Activated T-cell treated with anti-CD3 and anti-CD28 coated beads for 48 hours (primary cell): ENCODE measurements around the gene REC8.

Source experiments
- DNase-seq: peaks from one replicate; pipeline ENCODE4 v3.0.0-alpha.2; 2020; ENCODE audit warnings: low read depth

Gene REC8

GRCh38 chr14:24159777-24160498 lies 11.9 kb upstream of the REC8 start:
- DNase-seq, result no peak

GRCh38 chr14:24160499-24160849 lies 11.4 kb upstream of the REC8 start:
- no peak for DNase-seq

GRCh38 chr14:24160850-24161804 lies 10.8 kb upstream of the REC8 start, which contains the start of gene IRF9:
IRF9 (plus strand) TSS chr14:24161265; CDS start chr14:24162145, 880 bp downstream.
- DNase-seq, result peak; percentile 96

DNA sequence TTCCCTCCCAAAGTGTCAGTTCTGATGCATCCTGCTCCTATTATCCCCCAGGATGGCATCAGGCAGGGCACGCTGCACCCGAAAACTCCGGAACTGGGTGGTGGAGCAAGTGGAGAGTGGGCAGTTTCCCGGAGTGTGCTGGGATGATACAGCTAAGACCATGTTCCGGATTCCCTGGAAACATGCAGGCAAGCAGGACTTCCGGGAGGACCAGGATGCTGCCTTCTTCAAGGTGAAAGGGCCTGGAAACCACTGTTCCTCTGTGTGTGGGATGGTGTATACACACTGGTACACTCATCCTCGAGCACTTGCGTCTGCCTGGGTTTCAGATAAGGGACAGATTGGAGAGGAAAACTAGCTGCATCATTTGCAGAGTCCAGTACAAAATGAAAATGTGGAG lies 9.8 kb upstream of the REC8 start:
- no peak for DNase-seq

DNA sequence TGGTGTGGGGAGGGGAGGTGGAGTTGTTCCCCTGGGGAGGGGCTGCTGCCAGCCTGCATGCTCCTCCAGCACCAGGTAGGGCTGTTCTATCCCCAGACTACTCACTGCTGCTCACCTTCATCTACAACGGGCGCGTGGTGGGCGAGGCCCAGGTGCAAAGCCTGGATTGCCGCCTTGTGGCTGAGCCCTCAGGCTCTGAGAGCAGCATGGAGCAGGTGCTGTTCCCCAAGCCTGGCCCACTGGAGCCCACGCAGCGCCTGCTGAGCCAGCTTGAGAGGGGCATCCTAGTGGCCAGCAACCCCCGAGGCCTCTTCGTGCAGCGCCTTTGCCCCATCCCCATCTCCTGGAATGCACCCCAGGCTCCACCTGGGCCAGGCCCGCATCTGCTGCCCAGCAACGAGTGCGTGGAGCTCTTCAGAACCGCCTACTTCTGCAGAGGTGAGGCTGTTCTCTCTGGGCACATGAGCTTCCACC lies 7.3 kb upstream of the REC8 start:
- no peak for DNase-seq

DNA sequence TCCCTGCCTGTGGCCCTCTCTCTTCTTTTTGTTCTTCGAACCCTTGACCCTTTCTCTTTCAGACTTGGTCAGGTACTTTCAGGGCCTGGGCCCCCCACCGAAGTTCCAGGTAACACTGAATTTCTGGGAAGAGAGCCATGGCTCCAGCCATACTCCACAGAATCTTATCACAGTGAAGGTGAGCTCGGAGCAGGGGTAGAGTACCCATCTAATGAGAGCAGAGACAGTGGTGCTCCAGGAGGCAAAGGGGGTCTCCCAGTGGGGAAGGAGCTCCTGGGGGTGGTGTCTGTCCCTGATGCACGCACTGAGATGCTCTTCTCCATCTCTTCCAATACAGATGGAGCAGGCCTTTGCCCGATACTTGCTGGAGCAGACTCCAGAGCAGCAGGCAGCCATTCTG lies 6.1 kb upstream of the REC8 start:
- no peak for DNase-seq

DNA sequence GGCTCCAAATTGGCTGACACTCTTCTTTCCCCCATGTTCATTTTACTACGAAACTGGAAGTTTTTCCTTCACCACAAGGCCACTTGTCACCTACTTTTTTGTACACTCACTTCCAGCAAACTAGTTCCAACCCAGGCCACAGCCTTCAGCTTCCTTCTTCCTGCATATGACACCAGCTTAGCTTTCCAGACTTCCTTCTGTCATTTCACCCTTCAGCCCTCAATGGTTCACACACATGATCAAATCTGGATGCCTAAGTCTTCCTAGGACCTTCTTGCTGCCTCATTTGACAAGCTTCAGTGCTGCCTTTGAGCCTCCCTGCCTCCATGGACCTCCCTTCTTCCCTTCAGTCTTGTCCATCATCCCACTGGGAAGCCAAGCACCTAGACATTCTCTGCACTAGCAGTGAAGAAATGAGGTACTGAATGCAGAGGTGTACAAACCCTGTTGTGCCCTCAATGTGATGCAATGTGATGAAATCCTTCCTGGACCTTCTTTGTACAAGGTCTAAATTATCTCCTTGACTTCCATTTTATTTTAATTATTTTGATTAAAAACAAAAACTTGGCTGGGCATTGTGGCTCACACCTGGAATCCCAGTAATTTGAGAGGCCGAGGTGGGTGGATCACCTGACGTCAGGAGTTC lies 4.3 kb upstream of the REC8 start:
- no peak for DNase-seq

DNA sequence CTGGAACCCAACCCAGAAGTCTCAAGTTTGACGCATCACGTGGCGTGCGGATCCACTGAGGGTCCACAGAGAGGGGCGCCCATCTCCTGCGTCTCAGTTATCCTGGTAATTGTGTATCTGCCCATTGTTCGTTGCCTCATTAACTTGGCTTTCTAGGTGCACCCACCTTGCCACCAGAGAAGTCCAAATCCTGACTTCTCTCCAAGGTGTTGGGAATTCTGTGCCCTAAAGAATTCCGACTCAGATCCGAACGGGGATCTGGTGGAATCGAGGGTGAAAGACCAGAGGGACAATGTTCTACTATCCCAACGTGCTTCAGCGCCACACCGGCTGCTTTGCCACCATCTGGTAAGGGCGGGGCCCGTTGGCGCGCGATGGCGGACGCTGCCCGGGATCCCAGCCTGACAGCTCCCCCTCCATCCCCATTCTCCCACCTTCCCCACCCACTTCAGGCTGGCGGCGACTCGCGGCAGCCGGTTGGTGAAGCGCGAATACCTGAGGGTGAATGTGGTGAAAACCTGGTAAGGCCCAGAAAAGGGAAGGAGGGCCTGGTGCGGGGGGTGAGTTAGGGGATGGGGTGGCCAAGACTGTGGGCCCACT lies 481 bp downstream of the REC8 start:
- no peak for DNase-seq

GRCh38 chr14:24172871-24173281 lies 996 bp downstream of the REC8 start:
- DNase-seq, result no peak

DNA sequence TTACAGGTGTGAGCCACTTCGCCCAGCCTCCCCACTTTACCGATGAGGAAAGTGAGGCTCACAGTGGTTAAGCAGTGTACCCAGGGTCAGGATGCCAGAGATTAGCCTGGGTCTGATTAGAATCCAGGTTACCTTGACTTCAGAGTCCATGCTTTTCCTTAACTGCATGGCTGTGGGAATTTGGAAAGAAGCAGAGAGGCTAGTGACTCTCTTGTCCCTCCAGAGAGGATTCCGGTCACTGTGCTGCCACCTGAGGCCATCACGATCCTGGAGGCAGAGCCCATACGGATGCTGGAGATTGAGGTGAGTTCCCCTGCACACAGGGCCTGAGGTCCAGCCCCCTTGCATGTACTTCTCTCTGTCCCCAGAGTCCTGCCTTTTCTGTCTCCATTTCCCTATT lies 4.7 kb downstream of the REC8 start:
- DNase-seq, result no peak

- no peak for DNase-seq
Observed at GRCh38 chr14:24177041-24177825, 5.4 kb downstream of the REC8 start.

GRCh38 chr14:24177891-24178290 lies 6.0 kb downstream of the REC8 start:
- no peak for DNase-seq

DNA sequence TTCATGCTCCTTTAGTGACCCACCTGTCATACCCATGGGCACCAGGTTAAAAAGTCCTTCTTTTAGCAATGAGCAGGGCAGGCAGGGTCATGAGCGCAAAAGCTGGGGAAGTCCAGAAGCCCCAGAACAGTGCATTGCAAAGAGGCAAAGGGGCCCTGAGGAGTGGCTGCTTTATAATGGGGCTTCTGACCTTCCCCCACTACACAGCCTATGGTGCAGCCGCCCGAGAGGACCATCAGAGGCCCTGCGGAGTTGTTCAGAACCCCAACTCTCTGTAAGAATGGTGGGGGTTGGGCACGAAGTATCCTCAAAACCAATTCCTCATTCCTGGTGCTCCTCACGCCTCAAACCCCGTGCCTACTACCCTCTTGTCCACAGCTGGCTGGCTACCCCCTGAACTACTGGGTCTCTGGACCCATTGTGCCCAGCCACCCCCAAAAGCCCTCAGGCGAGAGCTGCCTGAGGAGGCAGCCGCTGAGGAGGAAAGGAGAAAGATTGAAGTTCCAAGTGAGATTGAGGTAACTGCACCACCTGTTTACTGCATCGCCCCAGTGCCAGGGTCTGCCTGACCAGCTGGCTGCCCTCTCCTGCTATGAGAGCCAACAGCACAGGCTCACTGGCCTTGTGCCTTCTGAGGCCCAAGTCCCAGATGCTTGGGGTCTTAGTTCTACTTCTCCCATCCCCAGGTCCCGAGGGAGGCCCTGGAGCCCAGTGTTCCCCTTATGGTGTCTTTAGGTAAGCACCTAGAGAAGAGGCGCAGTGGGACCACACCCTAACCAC lies 6.7 kb downstream of the REC8 start:
- no peak for DNase-seq

DNA sequence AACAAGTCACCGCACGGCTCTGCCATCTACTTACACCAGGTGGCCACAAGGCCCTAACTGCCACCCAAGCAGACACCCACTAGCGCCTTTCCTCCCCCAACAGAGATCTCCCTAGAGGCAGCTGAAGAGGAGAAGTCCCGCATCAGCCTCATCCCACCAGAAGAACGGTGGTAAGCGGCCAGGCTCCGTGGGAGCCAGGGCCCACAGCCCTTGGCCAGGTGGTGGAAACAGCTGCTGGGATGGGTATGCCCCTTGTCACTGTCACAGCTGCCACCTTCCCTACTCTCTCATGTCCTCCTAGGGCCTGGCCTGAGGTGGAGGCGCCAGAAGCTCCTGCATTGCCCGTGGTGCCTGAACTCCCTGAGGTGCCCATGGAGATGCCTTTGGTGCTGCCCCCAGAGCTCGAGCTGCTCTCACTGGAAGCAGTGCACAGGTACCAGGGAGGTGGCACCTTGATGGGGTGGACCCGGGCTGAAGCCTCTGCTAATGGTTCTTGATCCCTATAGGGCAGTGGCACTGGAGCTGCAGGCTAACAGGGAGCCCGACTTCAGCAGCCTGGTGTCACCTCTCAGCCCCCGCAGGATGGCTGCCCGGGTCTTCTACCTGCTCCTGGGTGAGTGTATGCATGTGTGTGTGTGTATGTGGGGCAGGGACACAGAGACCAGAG lies 7.5 kb downstream of the REC8 start:
- DNase-seq, result no peak

DNA sequence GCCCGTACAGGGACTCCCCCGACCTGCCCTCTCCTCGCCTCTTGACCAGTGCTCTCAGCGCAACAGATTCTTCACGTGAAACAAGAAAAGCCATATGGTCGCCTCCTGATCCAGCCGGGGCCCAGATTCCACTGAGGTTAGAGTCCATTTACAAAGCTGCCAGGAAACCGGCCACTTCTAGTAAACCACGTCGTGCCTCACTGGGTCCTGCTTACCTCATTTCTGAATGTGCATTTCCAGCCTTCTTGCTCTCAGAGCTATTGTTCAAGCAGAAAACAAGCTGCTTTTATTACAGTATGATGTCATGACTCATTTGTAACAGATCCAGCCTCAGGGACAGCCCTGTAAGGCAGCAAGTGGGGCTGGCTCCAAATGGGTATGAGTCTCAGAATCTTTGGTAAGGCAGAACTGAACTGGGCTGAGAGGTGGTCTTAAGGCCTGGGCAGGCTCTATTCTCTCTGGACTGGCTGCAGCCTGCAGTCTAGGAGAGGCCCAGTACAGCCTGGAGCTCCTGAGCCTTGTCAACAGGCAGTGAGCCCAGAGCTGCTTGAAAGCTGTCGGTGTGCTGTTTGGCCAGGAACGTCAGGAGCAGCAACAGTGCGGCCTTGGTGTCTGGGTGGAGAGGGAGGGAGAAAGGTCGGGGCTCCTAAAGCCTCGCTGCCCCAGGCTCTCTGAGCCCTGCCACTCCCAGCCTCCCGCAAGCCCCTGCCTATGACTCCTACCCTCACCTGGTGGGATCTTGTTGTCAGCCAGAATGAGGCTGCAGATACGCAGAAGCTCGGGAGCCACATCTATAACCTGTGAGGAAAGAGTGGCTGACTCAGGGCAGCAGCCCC lies 8.3 kb downstream of the REC8 start:
- no peak for DNase-seq

DNA sequence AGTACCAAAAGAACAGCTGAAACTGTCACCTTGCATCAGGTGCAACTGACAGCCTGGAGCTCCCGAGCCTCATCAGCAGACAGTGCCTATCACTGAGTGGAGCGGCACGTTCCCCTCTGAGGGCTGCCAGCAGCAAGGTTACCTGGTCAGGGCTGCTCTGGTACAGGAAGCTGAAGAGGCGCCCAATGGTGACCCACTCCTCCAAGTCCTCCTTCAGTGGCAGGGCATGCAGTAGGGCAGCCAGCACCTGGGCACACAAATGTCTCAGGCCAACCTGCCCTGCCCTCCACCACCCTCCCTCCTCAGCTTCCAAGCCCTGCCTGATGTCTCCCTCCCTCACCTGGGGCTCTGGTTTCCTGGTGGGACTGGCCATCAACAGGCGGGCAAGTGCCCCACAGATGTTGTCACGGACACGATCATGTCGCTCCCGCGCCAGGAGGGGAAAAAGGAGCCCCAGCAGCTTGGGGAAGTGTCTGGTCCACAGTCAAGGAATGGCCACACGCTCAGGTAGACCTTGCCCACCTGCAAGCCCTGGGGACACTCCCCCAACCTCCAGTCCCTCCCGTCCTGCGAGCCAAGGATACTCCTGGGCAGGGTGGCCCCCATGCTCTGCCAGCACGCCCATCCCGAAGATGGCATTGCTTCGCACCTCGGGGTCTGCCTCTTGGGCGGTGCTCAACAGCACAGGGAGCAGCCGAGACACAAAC lies 9.6 kb downstream of the REC8 start:
- no peak for DNase-seq

DNA sequence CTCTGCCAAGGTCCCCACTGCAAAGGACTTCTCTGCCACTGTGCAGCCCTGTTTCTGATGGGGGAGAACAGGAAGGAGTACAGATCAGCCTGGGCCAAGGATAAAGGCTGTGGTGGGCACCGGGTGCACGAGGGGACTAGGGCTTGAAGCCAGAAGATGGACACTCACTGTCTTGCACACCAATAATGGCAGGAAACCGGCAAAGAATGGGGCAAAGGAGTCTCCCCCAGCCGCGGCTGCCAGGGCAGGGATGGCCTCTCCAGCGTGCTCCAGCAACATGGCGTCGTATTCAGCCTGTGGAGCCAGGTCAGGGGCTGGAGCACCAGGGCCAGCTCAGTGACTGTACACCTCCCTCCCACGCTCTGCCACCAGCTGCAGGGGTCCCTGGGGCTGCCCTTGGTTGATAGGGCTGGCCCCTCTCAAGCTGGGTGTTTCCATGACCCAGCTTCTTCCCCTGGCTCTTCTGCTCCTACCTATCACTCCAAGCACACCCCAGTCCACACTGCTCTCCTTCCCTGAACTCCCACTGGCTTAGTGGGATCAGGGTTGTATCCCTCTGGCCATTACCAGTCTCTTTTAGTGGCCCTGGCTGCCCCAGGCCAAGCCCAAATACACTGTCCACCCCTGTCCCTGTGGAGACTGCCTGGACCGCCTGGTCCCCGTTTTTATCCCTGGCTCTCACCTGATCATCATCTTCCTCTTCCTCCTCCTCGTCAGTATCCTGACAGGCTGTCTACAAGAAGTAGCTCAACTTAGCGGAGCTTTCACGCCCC lies 10.4 kb downstream of the REC8 start:
- DNase-seq, result no peak

DNA sequence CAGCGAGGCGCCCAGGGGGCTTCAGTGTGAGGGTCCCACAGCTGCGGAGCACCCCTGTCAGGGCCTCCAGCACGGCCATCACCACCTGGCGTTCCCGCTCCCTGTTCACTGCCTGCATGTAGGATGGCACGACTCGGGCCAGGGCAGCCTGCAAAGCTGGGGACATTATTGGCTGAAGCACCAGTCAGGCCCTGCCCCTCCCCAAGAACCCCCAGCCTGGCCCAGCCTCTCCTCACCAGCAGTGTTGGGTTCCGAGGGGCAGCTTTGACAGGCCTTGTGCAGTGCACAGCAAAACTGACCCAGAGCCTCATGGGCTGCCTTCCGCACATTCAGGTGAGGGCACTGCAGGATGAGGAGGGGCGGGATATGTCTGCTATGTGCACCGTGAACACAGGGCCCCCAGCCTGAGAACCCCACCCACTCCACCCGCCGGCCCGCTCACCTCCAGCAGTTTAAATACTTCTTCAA lies 11.2 kb downstream of the REC8 start:
- no peak for DNase-seq
